ENCODE measurements around the gene RNF41.

DNA sequence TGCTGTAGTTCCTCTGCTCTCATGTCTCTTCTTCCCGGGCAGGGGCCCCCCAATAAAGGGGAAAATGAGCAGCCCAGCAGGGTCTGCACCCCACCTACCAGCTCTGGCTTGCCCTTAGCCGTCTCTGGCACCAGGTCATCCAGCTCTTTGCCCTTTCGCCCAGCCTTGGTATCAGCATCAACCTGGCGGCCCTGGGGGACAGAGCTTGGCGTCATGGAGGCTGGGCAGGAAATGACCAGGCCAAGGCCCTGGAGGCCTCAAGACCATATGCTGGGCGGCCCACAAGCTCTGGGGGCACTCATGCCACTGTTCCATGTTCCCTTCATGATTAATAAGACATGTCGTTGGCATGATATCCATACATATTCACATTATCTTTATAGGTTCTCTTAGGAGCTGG is 48.9 kb downstream of the RNF41 start:
- TF ChIP-seq ZNF512 (CRISPR knock-in tag; IDR thresholded peaks at IDR 0.05; ENCODE audit: borderline replicate concordance) (no peak), CTCF (IDR thresholded peaks at IDR 0.05) (no peak), MAX (CRISPR knock-in tag; IDR thresholded peaks at IDR 0.05) (no peak), ZSCAN18 (CRISPR knock-in tag; IDR thresholded peaks at IDR 0.05) (no peak)

Data from WTC11 (cell line).